SHP77 (cell line): ENCODE results near the gene PRDM8.

Experiments used
- DNase-seq, 2 experiments: peaks; one replicate each; lab custom pipeline; 2025; lab: John Stamatoyannopoulos, UW

The PRDM8 gene

GRCh38 chr4:80184053-80184824 is 13.1 kb upstream of the PRDM8 start:
- peak in 1 of 2 experiments; percentile 20 for DNase-seq

GRCh38 chr4:80184825-80185756 is 12.2 kb upstream of the PRDM8 start:
- no peak for DNase-seq

- DNase-seq: no peak
Measured at GRCh38 chr4:80185787-80186548, 11.3 kb upstream of the PRDM8 start.

GRCh38 chr4:80186676-80187075 is 10.6 kb upstream of the PRDM8 start:
- no peak for DNase-seq

GRCh38 chr4:80187677-80188076 is 9.6 kb upstream of the PRDM8 start:
- DNase-seq: no peak

GRCh38 chr4:80188457-80188800 is 8.9 kb upstream of the PRDM8 start:
- DNase-seq: no peak

GRCh38 chr4:80188801-80189458 is 8.4 kb upstream of the PRDM8 start:
- no peak for DNase-seq

- DNase-seq: no peak
Measured at GRCh38 chr4:80189581-80189955, 7.7 kb upstream of the PRDM8 start.

- no peak for DNase-seq
Measured at GRCh38 chr4:80189956-80190677, 7.2 kb upstream of the PRDM8 start.

GRCh38 chr4:80192252-80192866 is 4.9 kb upstream of the PRDM8 start:
- no peak for DNase-seq

- no peak for DNase-seq
Measured at GRCh38 chr4:80192937-80193336, 4.4 kb upstream of the PRDM8 start.

- no peak for DNase-seq
Measured at GRCh38 chr4:80195441-80196140, 1.7 kb upstream of the PRDM8 start.

- DNase-seq: no peak
Measured at GRCh38 chr4:80196259-80196921, 913 bp upstream of the PRDM8 start.

GRCh38 chr4:80197601-80198440 is 518 bp downstream of the PRDM8 start:
- peak; percentile 31 to 62 for DNase-seq

GRCh38 chr4:80198441-80198837 is 1.1 kb downstream of the PRDM8 start:
- DNase-seq: no peak

- DNase-seq: no peak
Measured at GRCh38 chr4:80199004-80199560, 1.8 kb downstream of the PRDM8 start.

GRCh38 chr4:80199947-80200346 is 2.6 kb downstream of the PRDM8 start:
- no peak for DNase-seq
